HG02885 (cell line): ENCODE data around the gene OR4D2.

Source experiments
- ATAC-seq: cut with Tn5 transposase; IDR thresholded peaks from one replicate; pipeline ENCODE4 v1.9.1; 2021; ENCODE audit warnings: mild to moderate bottlenecking; ENCODE audit not compliant: unreplicated experiment, poor library complexity

Gene OR4D2

DNA sequence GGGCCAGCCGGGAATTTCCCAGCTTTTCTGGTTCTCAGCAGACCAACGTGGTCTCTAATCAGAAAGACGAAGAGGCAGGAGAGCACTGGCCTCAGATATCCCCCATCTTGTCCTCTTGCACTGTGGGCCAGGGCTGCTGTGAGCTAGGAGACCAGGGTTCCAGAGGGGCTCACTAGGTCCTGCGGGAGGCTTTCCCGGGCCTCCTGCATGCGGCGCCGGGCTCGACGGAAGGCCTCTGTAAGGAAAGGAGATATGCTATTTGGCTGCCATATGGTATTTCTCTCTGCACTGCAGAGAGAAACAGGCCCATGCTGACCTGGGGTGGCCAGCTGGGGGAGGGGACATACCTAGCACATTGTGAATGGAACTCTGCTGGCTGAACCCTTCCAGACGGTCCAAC lies 39.2 kb downstream of the OR4D2 start:
- ATAC-seq, result no peak

- ATAC-seq, result no peak
Observed at GRCh38 chr17:58207451-58207850, 40.7 kb downstream of the OR4D2 start.

- no peak for ATAC-seq
Observed at GRCh38 chr17:58208344-58208743, 41.6 kb downstream of the OR4D2 start.

- no peak for ATAC-seq
Observed at GRCh38 chr17:58210922-58211321, 44.1 kb downstream of the OR4D2 start.

DNA sequence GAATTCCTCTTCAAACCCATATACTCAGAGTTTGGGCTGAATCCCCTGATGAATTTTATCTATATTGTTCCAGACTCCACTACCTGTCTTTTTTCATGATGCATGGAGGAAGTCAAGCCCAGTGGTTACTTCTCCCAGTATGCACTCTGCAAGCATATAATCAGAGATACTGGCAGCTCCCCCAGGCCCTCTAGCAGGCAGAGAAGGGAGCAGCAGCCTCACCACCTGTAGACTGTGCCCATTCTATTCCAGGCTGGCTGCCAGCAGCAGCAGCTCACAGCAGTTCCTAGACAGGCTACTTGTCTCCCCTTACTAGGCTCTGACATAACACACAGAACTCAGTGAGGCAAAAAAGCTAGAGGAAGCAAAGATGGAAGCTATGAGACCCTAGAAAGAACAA lies 48.9 kb downstream of the OR4D2 start:
- ATAC-seq, result no peak

DNA sequence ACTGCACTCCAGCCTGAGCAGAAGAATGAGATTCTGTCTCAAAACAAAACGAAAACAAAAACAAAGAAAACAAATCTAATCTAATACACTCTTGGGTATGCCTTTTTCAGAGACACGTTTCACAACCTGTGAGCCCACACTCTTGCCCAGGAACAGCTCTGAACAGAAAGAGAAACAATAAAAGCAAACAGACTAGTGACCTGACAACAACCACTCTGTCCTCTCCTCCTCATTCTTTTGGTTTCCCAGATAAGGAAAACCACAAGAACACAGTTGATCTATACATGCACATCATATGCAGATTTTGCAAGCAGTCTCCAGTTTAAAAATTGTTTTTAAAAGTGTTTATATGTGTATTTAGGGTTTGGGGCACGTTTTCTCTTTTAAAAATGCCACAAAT lies 51.0 kb downstream of the OR4D2 start:
- ATAC-seq, result no peak

- peak; percentile 97 for ATAC-seq
Observed at GRCh38 chr17:58219007-58219788, 52.4 kb downstream of the OR4D2 start, which contains the start of gene MKS1. TSS of gene MKS1 (minus strand) at chr17:58219255. CDS start at chr17:58219230, 25 bp downstream.

DNA sequence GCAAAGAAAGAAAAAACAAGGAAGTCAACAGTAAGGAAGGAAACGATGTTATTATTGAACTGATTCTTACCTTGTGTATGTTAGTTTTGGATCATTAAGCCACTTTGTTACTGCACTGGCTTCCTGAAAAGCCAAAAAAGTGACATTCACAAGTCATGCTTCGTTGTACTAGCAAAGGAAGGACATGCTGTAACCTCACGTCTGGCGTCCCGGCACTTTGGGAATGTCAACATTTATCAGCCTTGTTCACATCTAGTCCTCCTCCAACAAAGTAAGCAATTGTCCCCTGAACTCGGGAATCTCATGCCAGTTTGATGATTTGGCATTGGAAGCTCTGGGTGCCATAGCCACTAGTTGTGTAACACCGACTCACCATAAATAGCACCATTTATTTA lies 53.0 kb downstream of the OR4D2 start:
- ATAC-seq, result no peak
